HepG2 (cell line): ENCODE results near the gene PHF10. TPM values are rescaled to one million over a fixed set of nuclear protein-coding genes. Genes with fewer than 3 reads are reported as not detected.

ENCODE experiments used
- ATAC-seq: fragments of 200-7000 bp; cut with Tn5 transposase; 3 replicates; pipeline ENCODE4 v1.9.1; 2020; ENCODE audit warnings: mild to moderate bottlenecking, moderate library complexity
- Bru-seq: library from RNA; stranded (reverse); fragments of 400-500 nt; gene quantifications from one replicate; lab custom pipeline; 2021; lab: Mats Ljungman, UMichigan
- BruChase-seq, 2 experiments: library from RNA; stranded (reverse); fragments of 400-500 nt; gene quantifications; one replicate each; lab custom pipeline; 2021; lab: Mats Ljungman, UMichigan
- BruUV-seq: library from RNA; stranded (reverse); fragments of 400-500 nt; replicated peaks from 2 replicates; lab custom pipeline; 2021; lab: Mats Ljungman, UMichigan
- CTCF ChIA-PET: fragments of 300-600 bp; formaldehyde crosslinking; extraction: SDS; loops from one replicate; lab custom pipeline; 2021; ENCODE audit warnings: low total read pairs, inconsistent platforms, low intra/inter-chr PET ratio; lab: Yijun Ruan, JAX
- POLR2A ChIA-PET: fragments of 350-600 bp; sonication (Branson Sonifier 250); formaldehyde crosslinking; loops from one replicate; lab custom pipeline; 2020; ENCODE audit warnings: antibody characterized with exemption, inconsistent platforms; lab: Yijun Ruan, JAX
- DNase-seq: peaks from one replicate; pipeline ENCODE4 v3.0.0-alpha.2; 2015; ENCODE audit warnings: low spot score
- FAIRE-seq: peaks from 3 replicates; lab custom pipeline; 2011; peaks lifted over from hg19 to GRCh38; lab: Jason Lieb, UNC
- H2AFZ ChIP-seq: one replicate; pipeline ENCODE4 v1.6.1; 2011; ENCODE audit warnings: low read length, inconsistent platforms
- H3K27ac ChIP-seq: fragments of 300-600 bp; 3 replicates; pipeline ENCODE4 v1.8.0; 2011; ENCODE audit warnings: mixed run types, mild to moderate bottlenecking, mixed read lengths, low read length, inconsistent platforms; ENCODE audit not compliant: insufficient read depth; ENCODE audit errors: extremely low read length
- H3K27me3 ChIP-seq, 2 experiments: fragments of 200-600 bp in 1 of 2; 2 replicates in 1 of 2; 3 replicates in 1 of 2; pipeline versions ENCODE4 v1.6.0 to v1.8.0; 2011; ENCODE audit warnings: low read length in 2 of 2, mild to moderate bottlenecking in 2 of 2, moderate library complexity in 2 of 2, inconsistent platforms in 1 of 2; ENCODE audit not compliant: insufficient read depth in 2 of 2, control insufficient read depth in 1 of 2
- H3K36me3 ChIP-seq, 2 experiments: fragments of 200-600 bp in 1 of 2; replicated peaks in 1 of 2; 2 replicates in 1 of 2; 3 replicates in 1 of 2; pipeline versions ENCODE4 v1.5.1 to v1.8.0; 2011; ENCODE audit warnings: low read length in 2 of 2, inconsistent platforms in 1 of 2; ENCODE audit not compliant: insufficient read depth in 2 of 2, control insufficient read depth in 1 of 2
- H3K4me1 ChIP-seq: 2 replicates; pipeline ENCODE4 v1.5.1; 2012; ENCODE audit warnings: low read length, inconsistent platforms; ENCODE audit not compliant: insufficient read depth
- H3K4me2 ChIP-seq: 2 replicates; pipeline ENCODE4 v1.6.0; 2011; ENCODE audit warnings: low read depth, low read length, inconsistent platforms
- H3K4me3 ChIP-seq, 3 experiments: fragments of 200-600 bp in 1 of 3; sonication (generic), shearing (Covaris generic) in 1 of 3; replicated peaks in 1 of 3; 2 replicates each; pipeline ENCODE4 v1.5.1; 2011 to 2016; ENCODE audit warnings: low read length in 3 of 3, inconsistent platforms in 2 of 3, low read depth in 2 of 3, mild to moderate bottlenecking in 2 of 3, control low read depth in 1 of 3, mixed read lengths in 1 of 3; ENCODE audit not compliant: insufficient read depth in 1 of 3
- H3K79me2 ChIP-seq: one replicate; pipeline ENCODE4 v1.6.1; 2011; ENCODE audit warnings: low read length, inconsistent platforms; ENCODE audit not compliant: insufficient read depth
- H3K9ac ChIP-seq: 2 replicates; pipeline ENCODE4 v1.6.0; 2011; ENCODE audit warnings: mild to moderate bottlenecking, low read depth, low read length, inconsistent platforms; ENCODE audit not compliant: insufficient read depth
- H3K9me3 ChIP-seq: 2 replicates; pipeline ENCODE4 v1.5.1; 2012; ENCODE audit warnings: mild to moderate bottlenecking, low read length
- H4K20me1 ChIP-seq: 2 replicates; pipeline ENCODE4 v1.6.0; 2011; ENCODE audit warnings: inconsistent platforms, mild to moderate bottlenecking, low read length, moderate library complexity; ENCODE audit not compliant: insufficient read depth
- CCDC6 ChIP-seq: sonication (generic); formaldehyde crosslinking; IDR thresholded peaks from 2 replicates; pipeline ENCODE4 v1.8.1; 2022; ENCODE audit warnings: mild to moderate bottlenecking, missing genetic modification reagents, moderate library complexity
- DZIP1 ChIP-seq: sonication (generic); formaldehyde crosslinking; IDR thresholded peaks from 2 replicates; pipeline ENCODE4 v1.5.0; 2020; ENCODE audit warnings: mild to moderate bottlenecking, missing genetic modification reagents
- GABPA ChIP-seq, 2 experiments: IDR thresholded peaks; 2 replicates each; pipeline ENCODE4 v1.6.1; 2011 to 2016; ENCODE audit warnings: low read depth in 2 of 2, low read length in 1 of 2, missing biosample characterization in 1 of 2, missing genetic modification characterization in 1 of 2
- KLF9 ChIP-seq: IDR thresholded peaks from 2 replicates; pipeline ENCODE4 v1.6.1; 2016; ENCODE audit warnings: low read depth
- RFX1 ChIP-seq: fragments of 450-650 bp; IDR thresholded peaks from 2 replicates; pipeline ENCODE4 v1.6.1; 2017
- SMARCE1 ChIP-seq: fragments of 450-650 bp; IDR thresholded peaks from 2 replicates; pipeline ENCODE4 v1.6.1; 2017; ENCODE audit warnings: borderline replicate concordance
- THYN1 ChIP-seq: sonication (generic); formaldehyde crosslinking; IDR thresholded peaks from 2 replicates; pipeline ENCODE4 v1.8.1; 2023; ENCODE audit warnings: low read depth, mild to moderate bottlenecking, moderate library complexity, missing genetic modification reagents, borderline replicate concordance
- ZBTB4 ChIP-seq: sonication (generic); formaldehyde crosslinking; IDR thresholded peaks from 2 replicates; pipeline ENCODE4 v1.4.0; 2020; ENCODE audit warnings: missing genetic modification reagents, mild to moderate bottlenecking, borderline replicate concordance
- ZNF160 ChIP-seq: sonication (generic); formaldehyde crosslinking; IDR thresholded peaks from 2 replicates; pipeline ENCODE4 v1.8.0; 2022; ENCODE audit warnings: mild to moderate bottlenecking, inconsistent platforms, missing genetic modification reagents
- ZNF678 ChIP-seq: sonication (generic); formaldehyde crosslinking; IDR thresholded peaks from 2 replicates; pipeline ENCODE4 v1.4.0; 2020; ENCODE audit warnings: mild to moderate bottlenecking, missing genetic modification reagents
- ZNF709 ChIP-seq: sonication (generic); formaldehyde crosslinking; IDR thresholded peaks from 2 replicates; pipeline ENCODE4 v1.5.0; 2020; ENCODE audit warnings: mild to moderate bottlenecking, missing genetic modification reagents
- WGBS: methylation state at CpG from one replicate; pipeline ENCODE4 v1.1.6; 2017; ENCODE audit warnings: low lambda C conversion rate; 5-methylcytosine and 5-hydroxymethylcytosine counted together
- in situ Hi-C: cut with HindIII; loops from 2 replicates; pipeline ENCODE4 v1.10.0; 2017; ENCODE audit warnings: low pct_unique_long_range_greater_than_20kb; ENCODE audit not compliant: extremely low pct_ligation_motif_present
- intact Hi-C: fragments of 100-400 bp; cut with micrococcal nuclease; formaldehyde crosslinking; loops from one replicate; pipeline ENCODE4 v1.10.0; 2022; ENCODE audit not compliant: unreplicated experiment
- long read RNA-seq, 2 experiments: library from RNA in 1 of 2; library from polyadenylated mRNA in 1 of 2; stranded (forward) in 1 of 2; unstranded in 1 of 2; transcript quantifications; one replicate each; pipeline ENCODE4 v2.0.0, GENCODE V29; 2019 to 2022
- polyA minus RNA-seq, 3 experiments: library from RNA; depleted of rRNA, polyadenylated mRNA; stranded (reverse); fragments of >200 nt; gene quantifications; 2 replicates each; pipeline ENCODE4 v1.2.3, GENCODE V29; 2011; ENCODE audit warnings: low replicate concordance in 1 of 3
- polyA plus RNA-seq, 8 experiments: library from polyadenylated mRNA; depleted of rRNA in 3 of 8; stranded (reverse) in 7 of 8; unstranded in 1 of 8; fragments of >200 nt; fragmentation: Illumina TruSeq in 4 of 8; extraction: Trizol in 4 of 8; gene quantifications; 2 replicates each; pipeline versions ENCODE4 v1.2.1 to v1.2.3, GENCODE V29; 2011 to 2016; ENCODE audit warnings: low read depth in 4 of 8, missing spikeins in 1 of 8, mixed read lengths in 1 of 8; ENCODE audit not compliant: insufficient read depth in 1 of 8
- total RNA-seq, 5 experiments: library from RNA; depleted of rRNA; stranded (reverse); fragments of >200 nt; fragmentation: Illumina TruSeq; extraction: Trizol; gene quantifications; 2 replicates each; pipeline ENCODE4 v1.2.3, GENCODE V29; 2016; ENCODE audit warnings: low read depth in 1 of 5

PHF10 gene
- total RNA-seq (2016; rRNA removed; fragmentation: Illumina TruSeq; extraction: Trizol) (42.1 and 58.5 TPM in 2 replicates), polyA plus RNA-seq (2011; rRNA removed) (84.1 and 88.0 TPM in 2 replicates), polyA minus RNA-seq (2011; rRNA and poly(A)+ RNA removed; ENCODE audit: low replicate concordance) (13.6 and 19.1 TPM in 2 replicates), Bru-seq, nascent RNA (percentile 98 among the genes with signal in this experiment), BruChase-seq, experiment 1, labeled RNA remaining after a 6-hour chase (percentile 99 among the genes with signal in this experiment), BruChase-seq, experiment 2, labeled RNA remaining after a 2-hour chase (percentile 99 among the genes with signal in this experiment)
- total RNA-seq (2016; cell fraction: cytosol; rRNA removed; fragmentation: Illumina TruSeq; extraction: Trizol; ENCODE audit: low read depth): 38.4 and 41.0 TPM in 2 replicates
- 39.7 and 57.3 TPM in 2 replicates for total RNA-seq (2016; cell fraction: insoluble cytoplasmic fraction; rRNA removed; fragmentation: Illumina TruSeq; extraction: Trizol)
- 63.2 and 66.3 TPM in 2 replicates for total RNA-seq (2016; cell fraction: membrane; rRNA removed; fragmentation: Illumina TruSeq; extraction: Trizol)
- total RNA-seq (2016; cell fraction: nucleus; rRNA removed; fragmentation: Illumina TruSeq; extraction: Trizol): 70.6 and 78.5 TPM in 2 replicates
- 28.9 and 50.3 TPM in 2 replicates for polyA plus RNA-seq (2011; cell fraction: cytosol; rRNA removed)
- 115 and 149 TPM in 2 replicates for polyA plus RNA-seq (2011; cell fraction: nucleus; rRNA removed)
- polyA plus RNA-seq (2012): 126 and 147 TPM in 2 replicates
- polyA plus RNA-seq (2016; cell fraction: cytosol; fragmentation: Illumina TruSeq; extraction: Trizol; ENCODE audit: low read depth): 27.2 and 31.3 TPM in 2 replicates
- 105 and 115 TPM in 2 replicates for polyA plus RNA-seq (2016; cell fraction: insoluble cytoplasmic fraction; fragmentation: Illumina TruSeq; extraction: Trizol; ENCODE audit: low read depth)
- 54.1 and 57.5 TPM in 2 replicates for polyA plus RNA-seq (2016; cell fraction: membrane; fragmentation: Illumina TruSeq; extraction: Trizol; ENCODE audit: low read depth)
- 176 and 187 TPM in 2 replicates for polyA plus RNA-seq (2016; cell fraction: nucleus; fragmentation: Illumina TruSeq; extraction: Trizol; ENCODE audit: insufficient read depth, low read depth)
- 38.1 and 47.9 TPM in 2 replicates for polyA minus RNA-seq (2011; cell fraction: cytosol; rRNA and poly(A)+ RNA removed)
- 131 and 155 TPM in 2 replicates for polyA minus RNA-seq (2011; cell fraction: nucleus; rRNA and poly(A)+ RNA removed)
- long read RNA-seq, experiment 1, partial matches to known transcripts: 5 of 7 reads
- long read RNA-seq, experiment 1, other reads (novel, unspliced or antisense): 1 of 7 reads
- long read RNA-seq, experiment 2, full-length matches to known transcripts: 104 of 196 reads
- long read RNA-seq, experiment 2, partial matches to known transcripts: 25 of 196 reads
- long read RNA-seq, experiment 2, other reads (novel, unspliced or antisense): 67 of 196 reads

GRCh38 chr6:169724494-169725124 is at the start of gene PHF10:
Gene PHF10 (minus strand): TSS chr6:169724500. CDS start chr6:169723931, 569 bp downstream.
- ChIA-PET CTCF (no interaction called here), POLR2A (interaction anchor here (0.7 to 5.7 kb wide), 17 partner anchors 10 to 828 kb away, joined by 3 to 92 read pairs (median 5); partner anchors contain the start of genes C6orf120, DYNLT2, ERMARD and PSMB1)
- no TSS peak for BruUV-seq
- Histone ChIP-seq H3K4me3 (peak within 1 kb of the TSS; percentile 92 to 95 (median 93)), H3K27me3 (no peaks in the 10 kb centered on the region; a peak in 1 of 5 replicates), H3K4me1 (peaks cover 53% of the 10 kb centered on the region), H3K9me3 (no peaks in the 10 kb centered on the region), H2AFZ (no peak within 1 kb of the TSS), H3K4me2 (peak within 1 kb of the TSS; percentile 94), H3K27ac (peak within 1 kb of the TSS; percentile 100), H3K36me3 (peaks cover 0 to 2% of the 10 kb centered on the region in 2 experiments; a peak in 3 of 5 replicates), H3K79me2 (peaks cover 39% of the 10 kb centered on the region), H4K20me1 (peaks cover 36% of the 10 kb centered on the region), H3K9ac (peak within 1 kb of the TSS; percentile 100)
- in situ Hi-C loops: no loop called here
- peak; percentile 61 for DNase-seq
- ATAC-seq: peak; percentile 75
- 1% methylated on average over 15 of the region's 89 CpGs for WGBS
- no peak for FAIRE-seq
- intact Hi-C loops: loop anchor here (1.0 to 2.0 kb wide), 2 partner anchors 27 to 74 kb away; partner anchors contain the start of genes DYNLT2 and ERMARD
- no peak for TF ChIP-seq RFX1
- peak; percentile 94 for TF ChIP-seq ZNF709 (CRISPR knock-in tag)
- TF ChIP-seq GABPA (IDR thresholded peaks at IDR 0.05; ENCODE audit: low read depth, low read length): no peak
- no peak for TF ChIP-seq GABPA (CRISPR knock-in tag; IDR thresholded peaks at IDR 0.05; ENCODE audit: low read depth)
- TF ChIP-seq CCDC6 (CRISPR knock-in tag): no peak; the same call in 1 of the 2 replicates
- no peak for TF ChIP-seq THYN1 (CRISPR knock-in tag)
- peak; percentile 69; the same call in 1 of the 2 replicates for TF ChIP-seq DZIP1 (CRISPR knock-in tag)
- no peak for TF ChIP-seq SMARCE1
- no peak; the same call in 1 of the 2 replicates for TF ChIP-seq ZNF160 (CRISPR knock-in tag)
- no peak for TF ChIP-seq KLF9 (CRISPR knock-in tag)
- peak; percentile 60; the same call in 1 of the 2 replicates for TF ChIP-seq ZBTB4 (CRISPR knock-in tag)
- 0 out of 2 replicates have a peak, but pooled peaks have one; percentile 25 for TF ChIP-seq ZNF678 (CRISPR knock-in tag)
